Right hindlimb (tissue), 1 donor: ENCODE results near the gene TEX44.
"Not testable (repeated sequence)": the region's sequence is repeated elsewhere in the genome, so short reads cannot be mapped to it uniquely, and the experiment has no call there.

Experiments
- DNase-seq: peaks from one replicate; pipeline ENCODE4 v3.0.0-alpha.2; 2018

TEX44 gene

GRCh38 chr2:231592636-231593145, at the start of gene TEX44:
Gene TEX44, plus strand, starts transcription at chr2:231592864. Its CDS starts 88 bp downstream, at chr2:231592952.
- no peak for DNase-seq

DNA sequence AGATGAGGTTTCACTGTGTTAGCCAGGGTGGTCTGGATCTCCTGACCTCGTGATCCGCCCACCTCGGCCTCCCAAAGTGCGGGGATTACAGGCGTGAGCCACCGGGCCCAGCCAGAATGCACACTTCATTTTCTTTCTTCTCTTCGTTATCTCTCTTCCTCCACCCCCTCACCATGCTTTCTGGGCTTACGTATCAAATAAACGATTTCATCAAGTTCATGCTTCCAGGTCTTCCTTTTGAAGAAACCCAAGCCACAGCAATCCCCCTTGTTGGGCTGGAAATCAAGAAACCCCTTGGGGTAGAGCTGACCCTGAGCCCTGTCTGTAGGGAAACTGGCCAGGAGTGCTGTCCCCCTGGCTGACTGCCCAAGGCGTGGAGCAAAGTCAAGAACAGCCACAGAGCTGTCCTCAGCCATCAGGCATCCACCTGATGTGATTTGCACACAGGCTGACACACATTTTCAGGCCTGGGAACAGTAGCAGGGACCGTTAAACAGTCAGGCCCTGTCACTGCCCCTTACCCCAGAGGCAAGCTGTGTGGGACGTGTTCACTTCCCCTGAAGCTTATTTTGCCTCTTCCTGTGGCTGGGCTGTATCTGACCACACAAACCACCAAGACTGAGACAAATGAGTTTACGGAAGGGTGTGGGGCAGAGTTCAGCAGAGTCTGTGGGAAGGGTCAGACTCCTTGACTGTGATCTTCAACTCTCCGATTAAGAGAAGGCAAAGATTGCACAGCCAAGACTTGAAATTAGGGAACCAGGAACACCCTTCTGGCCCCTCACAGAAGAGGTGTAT, 47.4 kb upstream of the TEX44 start:
- DNase-seq, result peak; percentile 48

- no peak for DNase-seq
Observed at GRCh38 chr2:231546014-231546715, 46.5 kb upstream of the TEX44 start.

DNA sequence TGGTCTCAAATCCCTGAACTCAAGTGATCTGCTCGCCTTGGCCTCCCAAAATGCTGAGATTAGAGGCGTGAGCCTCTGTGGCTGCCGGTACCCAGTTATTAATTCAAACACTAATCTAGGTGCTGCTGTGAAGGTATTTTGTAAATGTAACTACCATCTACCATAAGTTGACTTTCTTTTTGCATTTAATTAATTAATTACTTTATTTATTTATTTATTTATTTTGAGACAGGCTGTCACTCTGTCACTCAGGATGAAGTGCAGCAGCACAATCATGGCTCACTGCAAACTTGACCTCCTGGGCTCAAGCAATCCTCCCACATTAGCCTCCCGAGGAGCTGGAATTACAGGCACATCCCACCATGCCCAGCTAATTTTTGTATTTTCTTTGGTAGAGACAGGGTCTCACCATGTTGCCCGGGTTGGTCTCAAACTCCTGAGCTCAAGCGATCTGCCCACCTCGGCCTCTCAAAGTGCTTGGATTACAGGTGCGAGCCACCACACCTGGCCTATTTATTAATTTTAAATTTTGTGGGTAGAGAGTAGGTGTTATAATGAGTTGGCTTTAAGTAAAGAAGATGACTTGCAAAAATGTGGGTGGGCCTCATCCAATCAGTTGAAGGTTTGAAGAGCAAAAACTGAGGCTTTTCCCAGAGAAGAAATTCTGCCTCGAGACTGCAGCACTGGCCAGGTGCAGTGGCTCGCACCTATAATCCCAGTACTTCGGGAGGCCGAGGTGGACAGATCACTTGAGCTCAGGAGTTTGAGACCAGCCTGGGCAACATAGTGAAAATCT, 45.2 kb upstream of the TEX44 start:
- DNase-seq, result no peak

DNA sequence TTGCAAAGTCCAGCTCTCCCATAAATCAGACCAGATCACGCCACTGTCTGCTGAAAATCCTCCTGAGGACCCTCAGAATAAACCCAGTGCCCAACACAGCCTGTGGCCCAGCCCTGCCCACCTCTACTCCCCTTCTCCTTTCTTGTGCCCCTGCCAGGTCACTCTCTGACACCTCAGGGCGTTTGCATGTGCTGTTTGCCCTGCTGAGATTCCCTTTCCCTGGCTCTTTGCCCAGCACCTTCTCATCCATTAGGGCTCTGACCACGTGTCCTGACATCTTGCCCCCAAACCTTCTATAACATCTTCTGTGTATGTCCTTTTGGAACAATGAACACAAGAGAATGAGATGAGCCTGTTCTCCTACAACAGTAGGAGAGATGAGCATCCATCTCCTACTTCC, 43.9 kb upstream of the TEX44 start:
- DNase-seq, result no peak

DNA sequence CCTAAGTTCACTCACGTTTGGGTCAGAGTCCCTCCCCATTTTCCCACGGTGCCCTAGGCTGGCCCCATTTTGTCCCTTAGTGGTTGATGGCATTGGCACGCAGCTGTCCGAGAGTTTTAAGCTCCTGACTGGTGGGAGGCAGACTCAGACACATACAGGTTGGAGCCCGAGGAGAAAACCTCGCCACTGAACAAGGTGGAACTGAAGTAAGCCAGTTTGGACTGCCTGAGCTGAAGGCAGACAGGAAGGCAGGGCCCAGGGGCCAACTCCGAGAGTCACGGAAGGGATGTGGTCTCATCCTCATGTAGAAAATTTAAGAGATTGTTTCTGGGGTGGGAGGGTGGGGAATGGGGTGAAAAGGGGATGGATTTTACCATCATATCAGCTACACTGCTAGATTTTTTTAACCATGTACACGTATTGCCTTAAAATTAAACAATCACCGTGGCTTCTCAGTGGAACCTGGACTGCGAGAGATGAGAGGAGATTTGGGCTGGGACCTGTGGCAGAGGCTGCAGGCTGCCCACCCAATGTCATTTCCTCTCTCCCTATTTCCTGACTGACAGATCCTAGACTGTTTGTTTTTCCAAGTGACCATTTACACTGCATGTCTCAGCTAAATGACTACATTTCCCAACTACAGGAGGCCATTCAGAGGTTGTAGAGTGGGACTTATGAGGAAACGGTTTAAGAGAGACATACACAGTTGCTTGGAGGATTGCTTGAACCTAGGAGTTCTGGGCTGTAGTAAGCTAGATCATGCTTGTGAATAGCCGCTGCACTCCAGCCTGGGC, 43.0 kb upstream of the TEX44 start:
- no peak for DNase-seq

- DNase-seq, result no peak
Observed at GRCh38 chr2:231552752-231553151, 39.9 kb upstream of the TEX44 start.

DNA sequence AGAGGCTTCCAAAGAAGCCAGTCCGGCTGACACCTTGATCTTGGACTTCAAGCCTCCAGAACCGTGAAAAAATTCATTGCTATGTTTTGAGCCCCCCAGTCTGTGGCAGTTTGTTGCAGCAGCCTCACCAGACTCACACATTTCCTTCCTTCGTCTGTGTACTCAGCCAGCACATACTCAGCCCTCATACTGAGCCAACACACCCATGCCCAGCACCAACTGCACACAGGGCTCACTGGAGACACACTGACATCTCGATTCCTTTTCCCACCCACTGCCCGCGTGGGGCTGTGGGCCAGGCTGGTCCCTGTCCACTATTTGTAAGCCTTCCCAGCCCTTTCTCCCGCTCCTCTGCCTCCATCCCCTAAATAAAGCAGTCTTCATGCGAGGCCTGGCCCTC, 38.3 kb upstream of the TEX44 start:
- DNase-seq, result no peak

GRCh38 chr2:231554748-231555545, 37.7 kb upstream of the TEX44 start:
- peak; percentile 61 for DNase-seq

GRCh38 chr2:231556496-231556895, 36.2 kb upstream of the TEX44 start:
- DNase-seq, result not testable (repeated sequence)

DNA sequence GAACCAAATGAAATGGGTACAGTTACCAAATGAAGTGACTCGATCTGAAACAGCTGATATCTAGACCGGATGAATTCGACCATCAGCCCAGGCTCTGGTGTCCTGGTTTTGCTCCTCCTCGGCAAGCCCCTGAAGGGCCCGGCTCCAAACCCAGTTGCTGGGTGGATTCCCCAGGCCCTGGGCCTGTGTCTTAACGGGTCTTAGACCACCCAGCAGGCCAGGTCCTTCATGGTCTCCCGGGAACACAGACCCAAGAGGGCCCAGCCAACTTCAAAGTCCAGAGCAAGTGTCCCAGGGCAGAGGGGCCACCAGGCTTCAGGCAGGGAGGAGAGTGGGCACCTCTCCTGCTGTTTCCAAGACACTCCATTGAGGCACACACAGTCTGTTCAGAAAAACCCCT, 35.7 kb upstream of the TEX44 start:
- DNase-seq, result no peak

GRCh38 chr2:231557571-231558217, 35.0 kb upstream of the TEX44 start:
- peak; percentile 68 for DNase-seq

GRCh38 chr2:231563378-231563961, 29.2 kb upstream of the TEX44 start:
- DNase-seq, result peak; percentile 51

DNA sequence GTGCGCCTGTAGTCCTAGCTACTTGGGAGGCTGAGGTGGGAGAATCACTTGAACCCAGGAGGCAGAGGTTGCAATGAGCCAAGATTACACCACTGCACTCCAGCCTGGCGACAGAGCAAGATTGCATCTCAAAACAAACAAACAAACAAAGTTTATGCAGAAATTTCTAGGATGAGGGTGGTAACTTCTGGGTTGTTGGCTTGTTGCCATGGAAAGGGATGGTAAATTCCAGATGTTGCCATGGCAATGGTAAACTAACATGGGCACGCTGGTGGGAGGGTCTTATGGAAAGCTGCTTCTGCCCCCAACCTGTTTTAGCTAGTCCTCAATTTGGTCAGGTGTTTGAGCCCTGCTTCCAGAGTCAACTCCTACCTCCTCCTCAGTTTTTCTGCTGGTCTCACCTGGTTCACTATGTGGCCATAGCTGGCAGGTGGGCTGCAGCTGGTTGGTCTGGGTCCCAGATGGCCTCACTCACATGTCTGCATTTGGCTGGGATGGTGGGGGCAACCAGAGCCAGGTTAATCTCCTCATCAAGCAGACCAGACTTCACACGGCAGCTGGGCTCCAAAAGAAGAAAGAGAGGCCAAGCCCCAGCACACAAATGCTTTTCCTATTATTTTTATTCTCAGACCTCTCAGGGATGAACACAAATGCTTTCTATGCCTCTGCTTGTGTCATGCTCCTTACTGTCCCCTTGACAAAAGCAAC, 26.6 kb upstream of the TEX44 start:
- DNase-seq, result no peak

DNA sequence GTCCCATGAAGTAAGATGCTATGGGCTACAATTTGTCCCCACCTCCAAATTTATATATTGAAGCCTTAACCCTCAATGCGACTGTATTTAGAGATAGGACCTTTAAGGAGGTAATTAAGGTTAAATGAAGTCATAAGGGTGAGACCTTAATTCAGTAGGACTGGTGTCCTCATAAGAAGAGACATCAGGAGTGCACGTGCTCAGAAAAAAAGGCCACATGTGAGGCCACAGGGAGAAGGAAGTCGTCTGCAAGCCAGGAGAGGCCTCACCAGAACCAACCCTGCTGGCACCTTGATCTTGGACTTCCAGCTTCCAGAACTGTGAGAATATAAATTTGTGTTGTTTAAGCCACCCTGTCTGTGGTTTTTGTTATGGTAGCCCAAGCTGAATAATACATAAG, 25.5 kb upstream of the TEX44 start:
- DNase-seq, result no peak

GRCh38 chr2:231568098-231568784, 24.4 kb upstream of the TEX44 start:
- no peak for DNase-seq

- DNase-seq, result no peak
Observed at GRCh38 chr2:231568785-231569435, 23.8 kb upstream of the TEX44 start.

DNA sequence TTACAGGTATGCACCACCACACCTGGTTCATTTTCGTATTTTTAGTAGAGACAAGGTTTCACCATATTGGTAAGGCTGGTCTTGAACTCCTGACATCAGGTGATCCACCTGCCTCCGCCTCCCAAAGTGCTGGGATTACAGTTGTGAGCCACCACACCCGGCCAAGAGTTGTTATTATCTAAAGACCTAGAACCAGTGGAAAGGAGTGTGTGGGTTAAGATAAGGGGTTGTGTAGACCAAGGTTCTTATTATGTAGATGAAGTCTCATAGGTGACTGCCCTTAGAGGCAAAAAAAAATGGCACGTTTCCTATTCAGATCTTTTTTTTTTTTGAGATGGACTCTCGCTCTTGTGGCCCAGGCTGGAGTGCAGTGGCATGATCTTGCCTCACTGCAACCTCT, 21.7 kb upstream of the TEX44 start:
- not testable (repeated sequence) for DNase-seq
